NCI-H748 (cell line): ENCODE data around the gene URB2.
A peak's percentile ranks its signal among the peaks of the same experiment; 100 is the strongest.
"Not testable (repeated sequence)": the region's sequence is repeated elsewhere in the genome, so short reads cannot be mapped to it uniquely, and the experiment has no call there.

ENCODE experiments used
- DNase-seq: peaks from one replicate; lab custom pipeline; 2025; ENCODE audit not compliant: unreplicated experiment; lab: John Stamatoyannopoulos, UW

The URB2 gene

DNA sequence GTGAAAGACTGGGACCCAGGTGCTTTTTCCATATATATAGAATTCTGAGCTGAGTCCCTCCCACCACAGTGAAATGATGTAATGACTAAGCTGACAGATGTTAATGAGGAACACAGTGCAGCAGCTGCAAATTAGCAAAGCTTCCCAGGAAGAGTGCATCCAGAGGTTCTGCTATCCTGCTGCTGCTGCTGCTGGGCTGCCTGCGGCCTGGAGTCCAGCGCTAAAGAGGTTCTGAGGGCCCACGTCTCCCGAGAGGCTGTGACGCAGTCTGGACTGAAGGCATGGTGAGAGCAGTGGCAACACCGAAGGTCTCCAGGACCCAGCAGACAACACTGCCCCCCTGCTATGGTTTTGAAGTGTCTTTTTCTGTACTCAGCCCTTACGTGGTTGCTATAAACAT, 63.9 kb downstream of the URB2 start:
- DNase-seq, result no peak

DNA sequence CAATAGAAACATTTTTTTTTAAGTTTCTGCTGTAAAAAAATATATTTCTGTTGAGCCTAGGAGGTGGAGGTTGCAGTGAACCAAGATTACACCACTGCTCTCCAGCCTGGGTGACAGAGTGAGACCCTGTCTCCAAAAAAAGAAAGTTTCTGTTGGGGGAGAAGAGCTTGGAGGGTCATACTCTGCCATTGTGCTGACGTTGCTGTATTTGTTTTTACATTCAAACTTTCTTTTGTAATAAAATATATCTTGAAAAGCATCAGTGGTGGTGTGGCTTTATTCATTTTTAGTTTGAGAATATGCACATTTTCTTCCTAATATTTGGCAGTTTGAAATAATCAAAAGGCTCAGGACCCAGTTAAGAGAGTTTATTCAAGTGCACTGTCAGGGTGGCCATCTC, 64.6 kb downstream of the URB2 start:
- DNase-seq, result no peak

GRCh38 chr1:229691362-229691761, 65.3 kb downstream of the URB2 start:
- DNase-seq, result no peak

DNA sequence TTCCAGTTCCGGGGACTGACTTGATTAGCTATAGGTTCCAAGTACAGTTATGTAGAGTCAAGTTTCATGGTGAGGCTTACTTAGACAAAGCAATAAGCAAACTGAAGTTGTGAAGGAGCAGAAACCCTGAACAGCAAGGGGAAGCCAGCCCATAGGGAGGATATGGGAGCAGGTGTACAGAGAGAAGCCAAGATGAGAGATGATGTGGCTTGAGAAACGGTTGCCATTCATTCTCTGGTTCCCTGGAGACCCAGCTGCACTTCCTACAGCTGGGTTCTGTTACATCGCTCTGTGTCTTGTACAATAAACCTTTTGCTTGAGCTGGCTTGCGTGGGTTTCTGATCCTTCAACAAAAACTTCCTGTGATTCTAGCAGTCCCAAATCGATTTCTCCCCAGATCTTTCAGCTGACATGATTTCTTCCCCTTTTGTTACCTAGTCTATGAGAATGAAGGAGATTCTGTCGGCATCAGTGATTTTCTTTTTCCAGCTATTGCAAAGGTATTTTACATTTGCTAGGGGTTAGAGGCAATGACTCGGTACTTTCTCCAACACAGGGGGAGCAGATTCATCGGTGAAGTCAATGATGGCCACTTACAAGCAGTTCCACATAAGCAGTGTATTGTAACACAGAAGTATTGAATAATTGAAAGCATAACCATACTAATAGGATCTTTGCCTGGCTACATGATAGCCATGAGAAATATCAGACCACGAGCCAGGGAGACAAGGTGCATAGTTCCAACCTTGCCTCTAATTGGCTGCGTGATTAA, 67.3 kb downstream of the URB2 start:
- no peak for DNase-seq

GRCh38 chr1:229694053-229694693, 68.1 kb downstream of the URB2 start:
- peak; percentile 84 for DNase-seq

DNA sequence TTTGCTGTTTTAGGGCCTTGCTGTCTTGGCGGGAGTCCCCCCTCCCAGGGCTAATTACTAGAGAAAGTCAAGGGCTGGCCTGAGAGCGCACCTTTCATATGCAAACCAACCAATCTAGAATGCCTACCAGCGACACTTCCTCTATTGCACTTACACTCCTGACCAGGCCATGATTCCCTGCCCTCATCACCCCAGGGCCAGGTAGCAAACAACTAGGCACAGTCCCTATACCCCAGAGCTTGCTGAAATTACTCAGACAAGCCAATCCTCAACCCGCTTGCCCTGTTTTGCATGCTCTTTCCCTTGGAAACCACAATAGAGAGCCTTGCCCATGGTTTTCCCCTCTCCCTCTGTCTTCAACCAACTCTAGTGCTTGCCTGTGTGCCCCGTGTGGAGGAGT, 70.3 kb downstream of the URB2 start:
- no peak for DNase-seq

- no peak for DNase-seq
These were observed 73.7 kb downstream of the URB2 start for GRCh38 chr1:229699613-229700267.

DNA sequence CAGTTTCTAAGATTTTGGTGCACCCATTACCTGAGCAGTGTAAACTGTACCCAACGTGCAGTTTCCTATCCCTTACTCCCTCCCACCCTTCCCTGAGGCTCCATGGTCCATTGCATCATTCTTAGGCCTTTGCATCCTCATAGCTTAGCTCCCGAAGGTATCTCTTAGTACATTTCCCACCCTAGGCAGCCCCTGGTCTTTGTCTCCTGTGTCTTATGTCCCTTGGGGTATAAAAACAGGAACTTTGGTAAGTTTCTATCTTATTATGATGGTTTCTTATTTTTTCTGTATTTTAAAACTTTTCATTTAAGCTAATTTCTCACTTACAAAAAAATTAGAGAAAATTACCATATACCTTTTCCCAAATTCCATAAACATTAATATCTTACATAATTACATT, 78.1 kb downstream of the URB2 start:
- no peak for DNase-seq

GRCh38 chr1:229705152-229705551, 79.1 kb downstream of the URB2 start:
- DNase-seq, result not testable (repeated sequence)

- DNase-seq, result not testable (repeated sequence)
These were observed 81.1 kb downstream of the URB2 start for GRCh38 chr1:229707127-229707526.

DNA sequence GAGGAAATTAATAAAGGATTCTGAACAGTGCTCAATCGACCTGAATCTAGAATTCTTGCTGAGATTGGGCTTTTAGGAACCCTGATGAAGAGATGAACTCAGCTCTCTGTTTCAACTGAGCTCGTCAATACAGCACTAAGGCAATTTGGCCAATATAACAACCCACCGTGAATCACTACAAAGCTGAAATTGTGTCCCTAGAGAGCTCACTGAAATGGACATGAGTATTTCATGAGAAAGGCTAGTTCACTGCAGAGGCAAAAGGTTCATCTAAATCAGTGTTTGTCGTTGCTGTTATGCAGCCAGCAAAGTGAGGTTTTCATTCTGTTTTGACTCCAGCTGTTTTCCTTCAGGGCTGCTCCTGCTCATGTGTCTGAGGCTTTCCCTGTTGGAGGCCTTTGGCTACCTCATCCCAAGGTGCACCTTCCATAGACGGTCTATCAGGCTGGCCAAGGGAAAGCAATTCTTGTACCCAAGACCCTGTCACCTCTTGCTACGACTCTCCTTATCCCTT, 83.5 kb downstream of the URB2 start:
- DNase-seq, result no peak
